Ectodermal cell (in vitro differentiated cells): Measurements from ENCODE around the gene CAPN5.

Source experiments
- H3K27ac ChIP-seq: 2 replicates; pipeline ENCODE4 v1.7.0; 2013; ENCODE audit warnings: mild to moderate bottlenecking, low read depth, low read length; ENCODE audit not compliant: insufficient read depth, poor library complexity, severe bottlenecking
- H3K27me3 ChIP-seq: 2 replicates; pipeline ENCODE4 v1.7.0; 2013; ENCODE audit warnings: mild to moderate bottlenecking, low read length; ENCODE audit not compliant: insufficient read depth, control insufficient read depth, poor library complexity, severe bottlenecking
- H3K36me3 ChIP-seq: one replicate; pipeline ENCODE4 v1.7.0; 2013; ENCODE audit warnings: low read length; ENCODE audit not compliant: control insufficient read depth, insufficient read depth
- H3K4me1 ChIP-seq: one replicate; pipeline ENCODE4 v1.7.0; 2013; ENCODE audit warnings: low read length; ENCODE audit not compliant: control insufficient read depth, insufficient read depth
- H3K4me3 ChIP-seq: 2 replicates; pipeline ENCODE4 v1.7.0; 2013; ENCODE audit warnings: low read depth, low read length, control low read depth; ENCODE audit not compliant: insufficient read depth
- H3K9me3 ChIP-seq: 2 replicates; pipeline ENCODE4 v1.7.0; 2013; ENCODE audit warnings: mild to moderate bottlenecking, low read length, moderate library complexity; ENCODE audit not compliant: control insufficient read depth
- WGBS, 2 experiments: methylation state at CpG; one replicate each; pipeline ENCODE4 v1.1.7; 2013; ENCODE audit warnings: missing lambda C conversion rate in 2 of 2; 5-methylcytosine and 5-hydroxymethylcytosine counted together

The CAPN5 gene

GRCh38 chr11:77072851-77073327, 6.1 kb downstream of the CAPN5 start:
- Histone ChIP-seq H3K27ac (no peak overlapping the region), H3K9me3 (no peaks in the 10 kb centered on the region), H3K27me3 (no peaks in the 10 kb centered on the region), H3K36me3 (no peaks in the 10 kb centered on the region), H3K4me3 (no peak overlapping the region), H3K4me1 (no peaks in the 10 kb centered on the region)
- WGBS, 2 experiments: 91% methylated on average over 8 of the region's 8 CpGs

- H3K4me3 ChIP-seq: no peak overlapping the region
- 85 to 86% methylated on average over 11 of the region's 11 CpGs for WGBS, 2 experiments
Measured at GRCh38 chr11:77073328-77074001, 6.7 kb downstream of the CAPN5 start.

GRCh38 chr11:77074205-77074604, 7.4 kb downstream of the CAPN5 start:
- H3K27ac ChIP-seq: no peak overlapping the region
- 85 to 88% methylated on average over 5 of the region's 5 CpGs for WGBS, 2 experiments

More at GRCh38 chr11:77073328-77074001, 6.7 kb downstream of the CAPN5 start:
- Histone ChIP-seq H3K36me3 (no peaks in the 10 kb centered on the region), H3K27me3 (no peaks in the 10 kb centered on the region), H3K27ac (no peak overlapping the region), H3K9me3 (no peaks in the 10 kb centered on the region), H3K4me1 (no peaks in the 10 kb centered on the region)

GRCh38 chr11:77074626-77075221, 8.0 kb downstream of the CAPN5 start:
- WGBS, 2 experiments: 94 to 95% methylated on average over 13 of the region's 15 CpGs
- H3K4me1 ChIP-seq: no peaks in the 10 kb centered on the region
- no peaks in the 10 kb centered on the region for H3K27me3 ChIP-seq
- H3K27ac ChIP-seq: no peak overlapping the region
- no peaks in the 10 kb centered on the region for H3K9me3 ChIP-seq
- no peak overlapping the region for H3K4me3 ChIP-seq
- no peaks in the 10 kb centered on the region for H3K36me3 ChIP-seq

More at GRCh38 chr11:77074205-77074604, 7.4 kb downstream of the CAPN5 start:
- Histone ChIP-seq H3K9me3 (no peaks in the 10 kb centered on the region), H3K4me3 (no peak overlapping the region), H3K36me3 (no peaks in the 10 kb centered on the region), H3K27me3 (no peaks in the 10 kb centered on the region), H3K4me1 (no peaks in the 10 kb centered on the region)

GRCh38 chr11:77075425-77075905, 8.7 kb downstream of the CAPN5 start:
- no peaks in the 10 kb centered on the region for H3K27me3 ChIP-seq
- no peaks in the 10 kb centered on the region for H3K4me1 ChIP-seq
- H3K4me3 ChIP-seq: no peak overlapping the region
- no peaks in the 10 kb centered on the region for H3K9me3 ChIP-seq
- H3K27ac ChIP-seq: no peak overlapping the region
- no peaks in the 10 kb centered on the region for H3K36me3 ChIP-seq
- WGBS, 2 experiments: 93 to 94% methylated on average over 5 of the region's 5 CpGs

- 100% methylated on average over 2 of the region's 2 CpGs; no CpG with 5 or more reads in 1 of the 2 experiments for WGBS, 2 experiments
Measured at GRCh38 chr11:77079666-77080065, 12.9 kb downstream of the CAPN5 start.

GRCh38 chr11:77080643-77081210, 14.0 kb downstream of the CAPN5 start:
- no peaks in the 10 kb centered on the region for H3K27me3 ChIP-seq
- no peak overlapping the region for H3K27ac ChIP-seq
- H3K36me3 ChIP-seq: no peaks in the 10 kb centered on the region
- 88 to 96% methylated on average over 2 of the region's 2 CpGs for WGBS, 2 experiments
- H3K4me3 ChIP-seq: no peak overlapping the region
- no peaks in the 10 kb centered on the region for H3K4me1 ChIP-seq
- H3K9me3 ChIP-seq: no peaks in the 10 kb centered on the region

More at GRCh38 chr11:77079666-77080065, 12.9 kb downstream of the CAPN5 start:
- Histone ChIP-seq H3K4me3 (no peak overlapping the region), H3K27ac (no peak overlapping the region), H3K36me3 (no peaks in the 10 kb centered on the region), H3K27me3 (no peaks in the 10 kb centered on the region), H3K9me3 (no peaks in the 10 kb centered on the region), H3K4me1 (no peaks in the 10 kb centered on the region)

- WGBS, 2 experiments: 89 to 90% methylated on average over 9 of the region's 9 CpGs
Measured at GRCh38 chr11:77081381-77081851, 14.6 kb downstream of the CAPN5 start.

GRCh38 chr11:77081976-77082836, 15.4 kb downstream of the CAPN5 start:
- 89% methylated on average over 11 of the region's 11 CpGs for WGBS, 2 experiments
- Histone ChIP-seq H3K27me3 (no peaks in the 10 kb centered on the region), H3K4me3 (no peak overlapping the region), H3K4me1 (no peaks in the 10 kb centered on the region), H3K27ac (no peak overlapping the region), H3K36me3 (no peaks in the 10 kb centered on the region), H3K9me3 (no peaks in the 10 kb centered on the region)

More at GRCh38 chr11:77081381-77081851, 14.6 kb downstream of the CAPN5 start:
- Histone ChIP-seq H3K27me3 (no peaks in the 10 kb centered on the region), H3K4me1 (no peaks in the 10 kb centered on the region), H3K4me3 (no peak overlapping the region), H3K9me3 (no peaks in the 10 kb centered on the region), H3K27ac (no peak overlapping the region), H3K36me3 (no peaks in the 10 kb centered on the region)
